Ovary (tissue), 9 donors: ENCODE data around the gene KRT76. TPM values are rescaled to one million over a fixed set of nuclear protein-coding genes. Genes with fewer than 3 reads are reported as not detected.

ENCODE experiments used
- DNase-seq, 5 donors: peaks; one replicate each; pipeline ENCODE4 v3.0.0-alpha.2; 2019 to 2020
- H3K27ac ChIP-seq, 2 donors: fragments of 200-600 bp; one replicate each; pipeline versions ENCODE4 v1.5.1 to v1.8.0; 2019 to 2022
- H3K27me3 ChIP-seq: fragments of 200-600 bp; one replicate; pipeline ENCODE4 v1.8.0; 2022
- H3K36me3 ChIP-seq: fragments of 200-600 bp; sonication (generic); one replicate; pipeline ENCODE4 v1.5.1; 2019
- H3K4me1 ChIP-seq: one replicate; pipeline ENCODE4 v1.8.1; 2013; ENCODE audit warnings: mild to moderate bottlenecking, moderate library complexity; ENCODE audit not compliant: insufficient read depth
- H3K4me3 ChIP-seq: fragments of 200-600 bp; sonication (generic); one replicate; pipeline ENCODE4 v1.5.1; 2017
- H3K9me3 ChIP-seq, 2 donors: fragments of 200-600 bp in 1 of 2; sonication (generic) in 1 of 2; one replicate each; pipeline versions ENCODE4 v1.5.1 to v1.8.1; 2013 to 2019; ENCODE audit warnings: mild to moderate bottlenecking in 1 of 2, moderate library complexity in 1 of 2
- EP300 ChIP-seq: sonication (generic); formaldehyde crosslinking; IDR thresholded peaks from one replicate; pipeline ENCODE4 v1.6.1; 2017; ENCODE audit warnings: antibody characterized with exemption
- POLR2A ChIP-seq: fragments of 450-650 bp; IDR thresholded peaks from one replicate; pipeline ENCODE4 v1.6.1; 2017; ENCODE audit warnings: antibody characterized with exemption, mild to moderate bottlenecking, moderate library complexity
- WGBS, 3 donors: extraction: QIAGEN DNeasy Blood & Tissue Kit in 1 of 3; methylation state at CpG; one replicate each; pipeline versions ENCODE4 v1.1.5 to v1.1.7; 2013 to 2017; 5-methylcytosine and 5-hydroxymethylcytosine counted together
- intact Hi-C, 4 donors: fragments of 100-400 bp; cut with DNase I; formaldehyde crosslinking; loops; one replicate each; pipeline versions ENCODE4 v1.11.0 to v1.15.1; 2022 to 2023
- polyA plus RNA-seq, 2 donors: library from polyadenylated mRNA; stranded (reverse); fragments of 200-250 nt in 1 of 2; fragments of 350-450 nt in 1 of 2; fragmentation: Illumina TruSeq in 1 of 2; extraction: RNeasy Lipid Tissue Mini Kit (QIAGEN cat#74804) in 1 of 2; gene quantifications; one replicate each; pipeline ENCODE4 v1.2.3, GENCODE V29; 2013 to 2014
- total RNA-seq, 7 donors: library from RNA; depleted of rRNA in 2 of 7; stranded (reverse); fragments of >200 nt in 2 of 7; fragmentation: NEBNext Ultra II Directional in 3 of 7; extraction: Animal tissue kit (Norgen Biotek cat#: 25700) in 3 of 7; gene quantifications; one replicate each; pipeline versions ENCODE4 v1.1.0 to v1.2.4, GENCODE V29; 2016 to 2023
- TF ChIP-seq, protein P1 (sequence below), 3 donors: fragments of 450-650 bp in 2 of 3; fragments of 200-600 bp in 1 of 3; IDR thresholded peaks; one replicate each; pipeline versions ENCODE4 v1.5.1 to v1.8.0; 2016 to 2022; ENCODE audit warnings: antibody characterized with exemption in 3 of 3, mild to moderate bottlenecking in 1 of 3
- donor health status: DM: no; HTN: no; CAD: no; lungs with moderate emphysema.
- donor health status: DM: no; HTN: no; CAD: no.
- donor health status: Bipolar disorder and iron deficiency.
- donor health status: DM: yes; HTN: yes; CAD: no.
- donor health status: DM: no; HTN: no; CAD: no.
- donor health status: DM: yes; HTN: yes; CAD: no.

Gene KRT76
- total and polyA plus RNA-seq, 9 donors: not detected

DNA sequence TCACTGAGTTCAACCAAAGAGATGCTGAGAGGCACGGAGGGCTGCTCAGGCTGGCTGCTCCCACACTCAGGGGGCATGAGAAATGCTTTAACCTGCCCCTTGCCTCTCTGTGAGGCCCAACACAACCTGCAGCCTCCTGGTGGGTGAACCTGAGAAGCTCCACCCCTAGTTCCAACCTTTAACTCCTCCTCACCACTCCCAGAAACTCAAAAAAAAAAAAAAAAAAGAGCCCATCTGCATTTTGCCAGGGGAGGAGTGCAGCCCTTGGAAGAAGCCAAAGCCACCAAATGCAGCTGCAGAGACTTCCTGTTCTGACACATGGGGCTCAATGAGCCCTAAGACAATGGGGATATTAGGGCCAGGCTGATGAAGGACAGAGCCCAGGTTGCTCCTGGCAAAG, 27.9 kb upstream of the KRT76 start:
- intact Hi-C loops: no loop called here
- H3K27me3 ChIP-seq: no peaks in the 10 kb centered on the region
- TF ChIP-seq, protein P1, sequence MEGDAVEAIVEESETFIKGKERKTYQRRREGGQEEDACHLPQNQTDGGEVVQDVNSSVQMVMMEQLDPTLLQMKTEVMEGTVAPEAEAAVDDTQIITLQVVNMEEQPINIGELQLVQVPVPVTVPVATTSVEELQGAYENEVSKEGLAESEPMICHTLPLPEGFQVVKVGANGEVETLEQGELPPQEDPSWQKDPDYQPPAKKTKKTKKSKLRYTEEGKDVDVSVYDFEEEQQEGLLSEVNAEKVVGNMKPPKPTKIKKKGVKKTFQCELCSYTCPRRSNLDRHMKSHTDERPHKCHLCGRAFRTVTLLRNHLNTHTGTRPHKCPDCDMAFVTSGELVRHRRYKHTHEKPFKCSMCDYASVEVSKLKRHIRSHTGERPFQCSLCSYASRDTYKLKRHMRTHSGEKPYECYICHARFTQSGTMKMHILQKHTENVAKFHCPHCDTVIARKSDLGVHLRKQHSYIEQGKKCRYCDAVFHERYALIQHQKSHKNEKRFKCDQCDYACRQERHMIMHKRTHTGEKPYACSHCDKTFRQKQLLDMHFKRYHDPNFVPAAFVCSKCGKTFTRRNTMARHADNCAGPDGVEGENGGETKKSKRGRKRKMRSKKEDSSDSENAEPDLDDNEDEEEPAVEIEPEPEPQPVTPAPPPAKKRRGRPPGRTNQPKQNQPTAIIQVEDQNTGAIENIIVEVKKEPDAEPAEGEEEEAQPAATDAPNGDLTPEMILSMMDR (IDR thresholded peaks at IDR 0.05): no peak
- TF ChIP-seq EP300 (no peak), POLR2A (no peak)
- H3K4me3 ChIP-seq: no peak overlapping the region
- H3K9me3 ChIP-seq: no peaks in the 10 kb centered on the region
- WGBS, 3 donors: 4 to 17% (median 13%) methylated on average over 1 of the region's 1 CpG
- no peaks in the 10 kb centered on the region for H3K4me1 ChIP-seq
- no peak for DNase-seq
- H3K36me3 ChIP-seq: no peaks in the 10 kb centered on the region
- H3K27ac ChIP-seq: no peak overlapping the region

DNA sequence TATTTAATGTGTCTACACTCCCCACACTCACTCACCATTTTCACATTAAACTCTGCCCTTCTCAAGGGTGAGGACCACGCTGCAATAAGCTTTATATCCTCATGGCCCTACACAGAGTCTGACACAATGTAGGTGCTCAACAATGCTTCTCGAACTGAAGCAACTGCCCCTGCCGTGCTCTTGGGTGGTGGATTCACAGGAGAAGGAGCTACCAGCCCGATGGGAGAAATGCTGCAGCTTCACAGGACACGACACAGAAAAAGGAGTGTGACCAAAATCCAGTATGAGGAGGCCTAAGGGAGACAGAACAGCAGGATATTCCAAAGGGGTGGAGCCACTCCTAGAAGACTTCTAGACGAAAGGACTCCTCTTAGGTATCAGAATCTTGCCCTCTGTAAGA, 25.3 kb upstream of the KRT76 start:
- no peaks in the 10 kb centered on the region for H3K36me3 ChIP-seq
- intact Hi-C loops: no loop called here
- H3K27ac ChIP-seq: no peak overlapping the region
- no peaks in the 10 kb centered on the region for H3K27me3 ChIP-seq
- H3K9me3 ChIP-seq: no peaks in the 10 kb centered on the region
- H3K4me3 ChIP-seq: no peak overlapping the region
- H3K4me1 ChIP-seq: no peaks in the 10 kb centered on the region
- TF ChIP-seq EP300 (no peak), POLR2A (no peak)
- TF ChIP-seq, protein P1 (IDR thresholded peaks at IDR 0.05): no peak
- DNase-seq: no peak
- 55 to 73% (median 66%) methylated on average over 6 of the region's 6 CpGs for WGBS, 3 donors

DNA sequence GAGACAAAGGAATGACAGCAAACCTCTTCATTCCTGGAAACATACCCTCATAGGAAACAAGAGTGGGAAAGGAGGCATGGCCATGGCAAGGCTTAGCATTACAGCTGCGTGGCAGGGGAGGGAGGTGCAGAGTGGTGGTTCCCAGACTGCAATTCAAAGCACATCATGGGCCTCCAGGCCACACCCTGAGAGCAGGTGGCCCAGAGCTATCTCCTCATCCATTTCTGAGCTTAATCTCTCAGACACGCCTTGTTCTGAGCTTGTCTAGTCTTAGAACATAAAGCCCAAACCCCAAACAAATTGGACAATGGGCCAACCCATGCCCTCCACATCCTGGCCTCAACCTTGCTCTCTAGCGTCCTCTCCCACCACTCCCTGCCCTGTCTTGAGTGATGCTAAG, 24.6 kb upstream of the KRT76 start:
- Histone ChIP-seq H3K4me1 (no peaks in the 10 kb centered on the region), H3K9me3 (no peaks in the 10 kb centered on the region), H3K4me3 (no peak overlapping the region), H3K36me3 (no peaks in the 10 kb centered on the region), H3K27me3 (no peaks in the 10 kb centered on the region), H3K27ac (no peak overlapping the region)
- intact Hi-C loops: no loop called here
- no peak for DNase-seq
- TF ChIP-seq, protein P1 (IDR thresholded peaks at IDR 0.05): no peak
- no peak for TF ChIP-seq POLR2A
- TF ChIP-seq EP300: no peak
- WGBS, 3 donors: 63 to 79% (median 78%) methylated on average over 3 of the region's 3 CpGs

DNA sequence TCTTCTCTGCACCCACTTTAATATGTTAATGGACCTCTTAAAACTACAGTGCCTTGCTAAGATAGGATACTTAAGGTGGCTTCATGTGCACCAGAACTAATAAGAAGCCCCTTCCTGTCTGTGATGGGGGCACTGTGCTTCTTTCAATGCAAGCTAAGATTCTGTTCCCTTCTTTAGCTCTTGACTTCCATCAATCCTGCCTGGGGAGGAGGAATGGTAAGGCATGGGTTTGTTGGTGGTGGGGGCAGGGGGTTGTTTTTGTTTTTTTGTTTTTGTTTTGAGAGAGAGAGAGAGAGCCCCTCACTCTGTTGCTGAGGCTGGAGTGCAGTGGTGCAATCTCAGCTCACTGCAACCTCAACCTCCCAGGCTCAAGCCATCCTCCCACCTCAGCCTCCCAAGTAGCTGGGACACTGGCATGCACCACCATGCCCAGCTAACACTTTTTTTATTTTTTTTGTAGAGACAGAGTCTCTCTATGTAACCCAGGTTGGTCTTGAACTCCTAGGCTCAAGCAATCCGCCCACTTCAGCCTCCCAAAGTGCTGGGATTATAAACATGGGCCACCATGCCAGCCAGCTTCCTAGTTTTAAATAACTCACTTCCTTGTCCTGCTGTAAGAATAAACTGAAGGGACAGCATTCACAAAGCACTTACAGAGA, 23.2 kb upstream of the KRT76 start:
- H3K9me3 ChIP-seq: no peaks in the 10 kb centered on the region
- intact Hi-C loops: no loop called here
- H3K36me3 ChIP-seq: no peaks in the 10 kb centered on the region
- DNase-seq: no peak
- no peaks in the 10 kb centered on the region for H3K27me3 ChIP-seq
- H3K4me3 ChIP-seq: no peak overlapping the region
- TF ChIP-seq, protein P1 (IDR thresholded peaks at IDR 0.05): no peak
- no peak for TF ChIP-seq POLR2A
- no peak for TF ChIP-seq EP300
- WGBS, 3 donors: 74 to 89% (median 76%) methylated on average over 1 of the region's 1 CpG
- H3K4me1 ChIP-seq: no peaks in the 10 kb centered on the region
- no peak overlapping the region for H3K27ac ChIP-seq
